A673 (cell line): Measurements from ENCODE around the gene SH3GL2. TPM values are rescaled to one million over a fixed set of nuclear protein-coding genes. Genes with fewer than 3 reads are reported as not detected.

Source experiments
- BruUV-seq: library from RNA; stranded (reverse); fragments of 400-500 nt; replicated peaks from 2 replicates; lab custom pipeline; 2021; lab: Mats Ljungman, UMichigan
- CTCF ChIA-PET: fragments of 300-600 bp; sonication (Branson Sonifier 250); formaldehyde crosslinking; loops from one replicate; lab custom pipeline; 2022; ENCODE audit warnings: antibody characterized with exemption; lab: Charles Lee
- POLR2A ChIA-PET: fragments of 300-600 bp; sonication (Branson Sonifier 250); formaldehyde crosslinking; loops from one replicate; lab custom pipeline; 2022; ENCODE audit warnings: antibody characterized with exemption; ENCODE audit not compliant: low non-redundant PET; lab: Charles Lee
- DNase-seq: peaks from one replicate; pipeline ENCODE4 v3.0.0-alpha.2; 2015; ENCODE audit warnings: low spot score
- H3K27ac ChIP-seq: fragments of 200-600 bp; sonication (generic); 2 replicates; pipeline ENCODE4 v1.5.1; 2016; ENCODE audit warnings: mixed run types, low read depth, mild to moderate bottlenecking, mixed read lengths, antibody characterized with exemption, low read length; ENCODE audit not compliant: poor library complexity, severe bottlenecking
- H3K27me3 ChIP-seq: fragments of 200-600 bp; sonication (generic); replicated peaks from 2 replicates; pipeline ENCODE4 v1.6.1; 2017; ENCODE audit warnings: mixed run types, low read depth, mild to moderate bottlenecking, mixed read lengths, antibody characterized with exemption, low read length; ENCODE audit not compliant: insufficient read depth, poor library complexity
- H3K36me3 ChIP-seq: fragments of 200-600 bp; sonication (generic); 2 replicates; pipeline ENCODE4 v1.6.1; 2016; ENCODE audit warnings: mixed run types, mild to moderate bottlenecking, mixed read lengths, antibody characterized with exemption, low read length; ENCODE audit not compliant: insufficient read depth, poor library complexity, severe bottlenecking
- H3K4me1 ChIP-seq: fragments of 200-600 bp; sonication (generic); 2 replicates; pipeline ENCODE4 v1.6.1; 2017; ENCODE audit warnings: mixed run types, mild to moderate bottlenecking, mixed read lengths, antibody characterized with exemption, low read length; ENCODE audit not compliant: insufficient read depth, poor library complexity, severe bottlenecking
- H3K4me3 ChIP-seq: fragments of 200-600 bp; sonication (generic); 2 replicates; pipeline ENCODE4 v1.5.1; 2016; ENCODE audit warnings: low read depth, mixed run types, mild to moderate bottlenecking, mixed read lengths, low read length; ENCODE audit not compliant: poor library complexity, severe bottlenecking
- H3K9me3 ChIP-seq: fragments of 200-600 bp; sonication (generic); 2 replicates; pipeline ENCODE4 v1.6.1; 2016; ENCODE audit warnings: mixed run types, low read depth, mild to moderate bottlenecking, mixed read lengths, antibody characterized with exemption, low read length; ENCODE audit not compliant: poor library complexity, severe bottlenecking
- EZH2 ChIP-seq: fragments of 200-600 bp; sonication (generic); IDR thresholded peaks from 2 replicates; pipeline ENCODE4 v1.6.1; 2017; ENCODE audit warnings: borderline replicate concordance, low read depth, mild to moderate bottlenecking, mixed read lengths, antibody characterized with exemption, low read length; ENCODE audit not compliant: poor library complexity, severe bottlenecking
- intact Hi-C: fragments of 100-400 bp; cut with micrococcal nuclease; formaldehyde crosslinking; loops from one replicate; pipeline ENCODE4 v1.10.0; 2022; ENCODE audit not compliant: unreplicated experiment
- total RNA-seq: library from RNA; stranded (reverse); gene quantifications from 2 replicates; pipeline ENCODE4 v1.2.3, GENCODE V29; 2021
- TF ChIP-seq, protein P1 (sequence below): fragments of 300-800, 200-600 bp; sonication (generic); conservative IDR thresholded peaks from 2 replicates; pipeline ENCODE4 v1.5.1; 2017; ENCODE audit warnings: low read depth, mild to moderate bottlenecking, antibody characterized with exemption, low read length, moderate library complexity, mixed read lengths

SH3GL2 gene
- total RNA-seq, 1 experiment from 2014 or later = not detected

DNA sequence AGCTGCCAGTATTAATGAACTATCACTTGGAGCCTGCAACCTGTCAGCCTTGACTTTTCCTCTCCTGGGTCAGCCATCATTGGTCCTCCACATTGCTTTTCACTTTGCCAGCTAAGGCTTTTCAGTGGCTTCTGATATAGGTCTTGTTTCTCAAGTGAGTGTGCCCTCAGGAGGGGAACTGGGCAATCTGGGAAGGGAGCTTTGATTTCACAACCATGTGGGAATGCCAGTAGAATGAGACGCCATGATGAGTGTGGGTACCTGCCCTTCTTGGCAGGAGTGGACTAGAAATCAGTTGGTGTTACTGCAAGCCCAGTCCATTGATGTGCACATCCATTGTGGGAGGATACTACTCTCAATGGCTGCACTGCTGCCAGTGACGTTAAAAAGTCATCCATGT lies 54.1 kb downstream of the SH3GL2 start:
- Histone ChIP-seq H3K4me3 (no peak overlapping the region), H3K36me3 (no peaks in the 10 kb centered on the region), H3K27me3 (peaks cover 3% of the 10 kb centered on the region), H3K9me3 (no peaks in the 10 kb centered on the region), H3K4me1 (no peaks in the 10 kb centered on the region), H3K27ac (no peak overlapping the region)
- no TSS peak for BruUV-seq
- TF ChIP-seq EZH2 = no peak
- TF ChIP-seq, protein P1, sequence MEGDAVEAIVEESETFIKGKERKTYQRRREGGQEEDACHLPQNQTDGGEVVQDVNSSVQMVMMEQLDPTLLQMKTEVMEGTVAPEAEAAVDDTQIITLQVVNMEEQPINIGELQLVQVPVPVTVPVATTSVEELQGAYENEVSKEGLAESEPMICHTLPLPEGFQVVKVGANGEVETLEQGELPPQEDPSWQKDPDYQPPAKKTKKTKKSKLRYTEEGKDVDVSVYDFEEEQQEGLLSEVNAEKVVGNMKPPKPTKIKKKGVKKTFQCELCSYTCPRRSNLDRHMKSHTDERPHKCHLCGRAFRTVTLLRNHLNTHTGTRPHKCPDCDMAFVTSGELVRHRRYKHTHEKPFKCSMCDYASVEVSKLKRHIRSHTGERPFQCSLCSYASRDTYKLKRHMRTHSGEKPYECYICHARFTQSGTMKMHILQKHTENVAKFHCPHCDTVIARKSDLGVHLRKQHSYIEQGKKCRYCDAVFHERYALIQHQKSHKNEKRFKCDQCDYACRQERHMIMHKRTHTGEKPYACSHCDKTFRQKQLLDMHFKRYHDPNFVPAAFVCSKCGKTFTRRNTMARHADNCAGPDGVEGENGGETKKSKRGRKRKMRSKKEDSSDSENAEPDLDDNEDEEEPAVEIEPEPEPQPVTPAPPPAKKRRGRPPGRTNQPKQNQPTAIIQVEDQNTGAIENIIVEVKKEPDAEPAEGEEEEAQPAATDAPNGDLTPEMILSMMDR = no peak
- DNase-seq = no peak
- ChIA-PET CTCF (no interaction called here), POLR2A (no interaction called here)
- intact Hi-C loops = no loop called here

DNA sequence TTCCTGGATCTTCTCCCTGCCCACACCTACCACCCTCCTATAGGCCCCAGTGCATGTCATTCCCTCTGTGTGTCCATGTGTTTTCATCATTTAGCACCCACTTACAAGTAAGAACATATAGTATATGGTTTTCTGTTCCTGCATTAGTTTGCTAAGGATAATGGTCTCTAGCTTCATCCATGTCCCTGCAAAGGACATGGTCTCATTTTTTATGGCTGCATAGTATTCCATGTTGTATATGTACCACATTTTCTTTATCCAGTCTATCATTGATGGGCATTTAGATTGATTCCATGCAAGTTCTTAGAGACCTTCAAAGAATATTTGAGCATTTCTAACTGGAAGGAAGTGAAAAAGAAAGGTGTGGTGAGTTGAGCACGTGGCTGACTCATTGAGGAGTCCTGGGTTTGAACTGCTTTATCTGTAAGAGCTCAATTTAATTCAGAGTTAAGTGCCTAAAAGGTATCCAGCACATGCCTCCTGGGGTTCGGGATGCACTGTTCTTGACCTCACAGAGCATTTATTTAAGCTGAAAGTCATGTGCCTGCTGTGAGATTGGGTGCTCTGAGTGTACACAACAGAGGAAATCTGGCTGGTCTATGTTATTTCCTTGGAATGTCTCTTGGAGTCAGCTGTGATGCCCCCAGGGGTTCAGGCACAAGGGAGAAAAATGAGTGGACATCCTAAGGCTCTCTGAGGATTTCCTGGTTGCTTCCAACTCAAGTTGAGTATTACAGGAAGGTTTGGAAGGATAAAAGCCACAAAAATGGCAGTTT lies 56.4 kb downstream of the SH3GL2 start:
- Histone ChIP-seq H3K4me3 (no peak overlapping the region), H3K27me3 (peaks cover 3% of the 10 kb centered on the region), H3K36me3 (no peaks in the 10 kb centered on the region), H3K9me3 (no peaks in the 10 kb centered on the region), H3K27ac (no peak overlapping the region), H3K4me1 (no peaks in the 10 kb centered on the region)
- no TSS peak for BruUV-seq
- CTCF ChIA-PET = no interaction called here
- DNase-seq = no peak
- intact Hi-C loops = no loop called here
- TF ChIP-seq, protein P1 = no peak
- no peak for TF ChIP-seq EZH2
- POLR2A ChIA-PET = interaction anchor here (0.6 kb wide), 1 partner anchor 892 kb away, joined by 3 read pairs; no protein-coding TSS in a partner anchor

DNA sequence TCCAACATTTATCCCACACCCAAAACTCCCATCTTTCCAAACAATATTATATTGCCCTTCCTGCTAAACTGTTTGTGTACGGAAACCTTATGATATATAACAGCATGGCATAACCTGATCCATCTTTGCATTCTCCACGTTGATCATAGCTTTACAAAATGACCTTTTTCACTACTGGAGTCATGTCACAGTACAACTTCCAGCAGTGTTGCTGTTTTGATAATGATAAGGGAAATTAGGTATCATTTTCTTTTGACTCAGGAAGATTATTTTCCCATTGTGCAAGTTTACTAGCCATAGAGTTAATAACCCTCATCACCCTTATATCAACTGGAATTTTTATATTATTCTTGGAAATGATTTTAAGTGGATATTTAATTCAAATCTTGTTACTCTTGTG lies 57.5 kb downstream of the SH3GL2 start:
- H3K27ac ChIP-seq = no peak overlapping the region
- H3K36me3 ChIP-seq = no peaks in the 10 kb centered on the region
- no peak for TF ChIP-seq EZH2
- TF ChIP-seq, protein P1 = no peak
- intact Hi-C loops = no loop called here
- no TSS peak for BruUV-seq
- H3K9me3 ChIP-seq = no peaks in the 10 kb centered on the region
- H3K4me1 ChIP-seq = no peaks in the 10 kb centered on the region
- ChIA-PET CTCF (no interaction called here), POLR2A (no interaction called here)
- H3K27me3 ChIP-seq = peaks cover 3% of the 10 kb centered on the region
- no peak overlapping the region for H3K4me3 ChIP-seq
- DNase-seq = no peak
